ENCODE measurements around the gene SFXN5.

Gene SFXN5

GRCh38 chr2:72934683-72935610 lies 136.6 kb downstream of the SFXN5 start:
- no peak for DNase-seq

- DNase-seq: no peak
These were observed 137.8 kb downstream of the SFXN5 start for GRCh38 chr2:72933646-72934151.

- DNase-seq: no peak
These were observed 138.3 kb downstream of the SFXN5 start for GRCh38 chr2:72933207-72933606.

GRCh38 chr2:72932805-72933204 lies 138.7 kb downstream of the SFXN5 start:
- DNase-seq: no peak

GRCh38 chr2:72932045-72932740 lies 139.3 kb downstream of the SFXN5 start:
- no peak for DNase-seq

GRCh38 chr2:72931280-72931910 lies 140.1 kb downstream of the SFXN5 start:
- DNase-seq: no peak

- DNase-seq: no peak
These were observed 142.5 kb downstream of the SFXN5 start for GRCh38 chr2:72929010-72929409.

- no peak for DNase-seq
These were observed 143.6 kb downstream of the SFXN5 start for GRCh38 chr2:72927619-72928550.

- no peak for DNase-seq
These were observed 144.6 kb downstream of the SFXN5 start for GRCh38 chr2:72926811-72927465.

GRCh38 chr2:72926368-72926767 lies 145.1 kb downstream of the SFXN5 start:
- DNase-seq: no peak

- DNase-seq: no peak
These were observed 146.1 kb downstream of the SFXN5 start for GRCh38 chr2:72925328-72925943.

GRCh38 chr2:72924353-72925240 lies 146.9 kb downstream of the SFXN5 start:
- no peak for DNase-seq

- no peak for DNase-seq
These were observed 147.6 kb downstream of the SFXN5 start for GRCh38 chr2:72923833-72924352.

- DNase-seq: no peak
These were observed 149.7 kb downstream of the SFXN5 start for GRCh38 chr2:72921853-72922252.

- DNase-seq: no peak
These were observed 150.2 kb downstream of the SFXN5 start for GRCh38 chr2:72921088-72921851.

- no peak for DNase-seq
These were observed 151.0 kb downstream of the SFXN5 start for GRCh38 chr2:72920318-72921087.

GRCh38 chr2:72919414-72920317 lies 151.8 kb downstream of the SFXN5 start:
- DNase-seq: no peak
